HepG2 (cell line): Measurements from ENCODE around the gene KIAA1217. TPM values are rescaled to one million over a fixed set of nuclear protein-coding genes. Genes with fewer than 3 reads are reported as not detected.

Experiments
- ATAC-seq: fragments of 200-7000 bp; cut with Tn5 transposase; 3 replicates; pipeline ENCODE4 v1.9.1; 2020; ENCODE audit warnings: mild to moderate bottlenecking, moderate library complexity
- BruUV-seq: library from RNA; stranded (reverse); fragments of 400-500 nt; replicated peaks from 2 replicates; lab custom pipeline; 2021; lab: Mats Ljungman, UMichigan
- CTCF ChIA-PET: fragments of 300-600 bp; formaldehyde crosslinking; extraction: SDS; loops from one replicate; lab custom pipeline; 2021; ENCODE audit warnings: low total read pairs, inconsistent platforms, low intra/inter-chr PET ratio; lab: Yijun Ruan, JAX
- POLR2A ChIA-PET: fragments of 350-600 bp; sonication (Branson Sonifier 250); formaldehyde crosslinking; loops from one replicate; lab custom pipeline; 2020; ENCODE audit warnings: antibody characterized with exemption, inconsistent platforms; lab: Yijun Ruan, JAX
- DNase-seq: peaks from one replicate; pipeline ENCODE4 v3.0.0-alpha.2; 2015; ENCODE audit warnings: low spot score
- FAIRE-seq: peaks from 3 replicates; lab custom pipeline; 2011; peaks lifted over from hg19 to GRCh38; lab: Jason Lieb, UNC
- H2AFZ ChIP-seq: one replicate; pipeline ENCODE4 v1.6.1; 2011; ENCODE audit warnings: low read length, inconsistent platforms
- H3K27ac ChIP-seq: fragments of 300-600 bp; 3 replicates; pipeline ENCODE4 v1.8.0; 2011; ENCODE audit warnings: mixed run types, mild to moderate bottlenecking, mixed read lengths, low read length, inconsistent platforms; ENCODE audit not compliant: insufficient read depth; ENCODE audit errors: extremely low read length
- H3K27me3 ChIP-seq, 2 experiments: fragments of 200-600 bp in 1 of 2; 2 replicates in 1 of 2; 3 replicates in 1 of 2; pipeline versions ENCODE4 v1.6.0 to v1.8.0; 2011; ENCODE audit warnings: low read length in 2 of 2, mild to moderate bottlenecking in 2 of 2, moderate library complexity in 2 of 2, inconsistent platforms in 1 of 2; ENCODE audit not compliant: insufficient read depth in 2 of 2, control insufficient read depth in 1 of 2
- H3K36me3 ChIP-seq, 2 experiments: fragments of 200-600 bp in 1 of 2; replicated peaks in 1 of 2; 2 replicates in 1 of 2; 3 replicates in 1 of 2; pipeline versions ENCODE4 v1.5.1 to v1.8.0; 2011; ENCODE audit warnings: low read length in 2 of 2, inconsistent platforms in 1 of 2; ENCODE audit not compliant: insufficient read depth in 2 of 2, control insufficient read depth in 1 of 2
- H3K4me1 ChIP-seq: 2 replicates; pipeline ENCODE4 v1.5.1; 2012; ENCODE audit warnings: low read length, inconsistent platforms; ENCODE audit not compliant: insufficient read depth
- H3K4me2 ChIP-seq: 2 replicates; pipeline ENCODE4 v1.6.0; 2011; ENCODE audit warnings: low read depth, low read length, inconsistent platforms
- H3K4me3 ChIP-seq, 3 experiments: fragments of 200-600 bp in 1 of 3; sonication (generic), shearing (Covaris generic) in 1 of 3; replicated peaks in 1 of 3; 2 replicates each; pipeline ENCODE4 v1.5.1; 2011 to 2016; ENCODE audit warnings: low read length in 3 of 3, inconsistent platforms in 2 of 3, low read depth in 2 of 3, mild to moderate bottlenecking in 2 of 3, control low read depth in 1 of 3, mixed read lengths in 1 of 3; ENCODE audit not compliant: insufficient read depth in 1 of 3
- H3K79me2 ChIP-seq: one replicate; pipeline ENCODE4 v1.6.1; 2011; ENCODE audit warnings: low read length, inconsistent platforms; ENCODE audit not compliant: insufficient read depth
- H3K9ac ChIP-seq: 2 replicates; pipeline ENCODE4 v1.6.0; 2011; ENCODE audit warnings: mild to moderate bottlenecking, low read depth, low read length, inconsistent platforms; ENCODE audit not compliant: insufficient read depth
- H3K9me3 ChIP-seq: 2 replicates; pipeline ENCODE4 v1.5.1; 2012; ENCODE audit warnings: mild to moderate bottlenecking, low read length
- H4K20me1 ChIP-seq: 2 replicates; pipeline ENCODE4 v1.6.0; 2011; ENCODE audit warnings: inconsistent platforms, mild to moderate bottlenecking, low read length, moderate library complexity; ENCODE audit not compliant: insufficient read depth
- FOXK1 ChIP-seq: sonication (generic); formaldehyde crosslinking; IDR thresholded peaks from 2 replicates; pipeline ENCODE4 v1.4.0; 2020; ENCODE audit warnings: low read depth, missing genetic modification reagents, borderline replicate concordance
- GATAD2A ChIP-seq: IDR thresholded peaks from 2 replicates; pipeline ENCODE4 v1.6.1; 2016
- GZF1 ChIP-seq: sonication (generic); formaldehyde crosslinking; IDR thresholded peaks from 2 replicates; pipeline ENCODE4 v1.5.1; 2020; ENCODE audit warnings: mild to moderate bottlenecking, missing genetic modification reagents
- HES4 ChIP-seq: sonication (generic); formaldehyde crosslinking; IDR thresholded peaks from 2 replicates; pipeline ENCODE4 v1.9.0; 2021; ENCODE audit warnings: mild to moderate bottlenecking, missing genetic modification reagents, borderline replicate concordance
- IRF2 ChIP-seq: IDR thresholded peaks from 2 replicates; pipeline ENCODE4 v1.6.1; 2018; ENCODE audit warnings: missing genetic modification reagents, missing compliant biosample characterization
- SALL2 ChIP-seq: sonication (generic); formaldehyde crosslinking; IDR thresholded peaks from 2 replicates; pipeline ENCODE4 v1.8.1; 2023; ENCODE audit warnings: mild to moderate bottlenecking, missing genetic modification reagents, inconsistent platforms
- SUZ12 ChIP-seq: fragments of 150-350 bp; IDR thresholded peaks from 2 replicates; pipeline ENCODE4 v1.6.1; 2014; ENCODE audit warnings: low read depth, low read length
- TAF1 ChIP-seq: sonication (generic); formaldehyde crosslinking; IDR thresholded peaks from 2 replicates; pipeline ENCODE4 v1.4.0; 2020; ENCODE audit warnings: missing genetic modification reagents
- TBX2 ChIP-seq: sonication (generic); formaldehyde crosslinking; IDR thresholded peaks from 2 replicates; pipeline ENCODE4 v1.5.0; 2020; ENCODE audit warnings: missing genetic modification reagents, mild to moderate bottlenecking, borderline replicate concordance
- ZNF382 ChIP-seq: sonication (generic); formaldehyde crosslinking; IDR thresholded peaks from 2 replicates; pipeline ENCODE4 v1.5.0; 2020; ENCODE audit warnings: missing genetic modification reagents, mild to moderate bottlenecking, borderline replicate concordance
- ZNF546 ChIP-seq: sonication (generic); formaldehyde crosslinking; conservative IDR thresholded peaks from 2 replicates; pipeline ENCODE4 v1.8.1; 2023; ENCODE audit warnings: mild to moderate bottlenecking, missing genetic modification reagents
- ZNF563 ChIP-seq: sonication (generic); formaldehyde crosslinking; IDR thresholded peaks from 2 replicates; pipeline ENCODE4 v1.8.0; 2022; ENCODE audit warnings: mild to moderate bottlenecking, moderate library complexity, missing genetic modification reagents
- ZNF572 ChIP-seq: sonication (generic); formaldehyde crosslinking; IDR thresholded peaks from 2 replicates; pipeline ENCODE4 v1.5.1; 2020; ENCODE audit warnings: mild to moderate bottlenecking, missing genetic modification reagents
- ZNF678 ChIP-seq: sonication (generic); formaldehyde crosslinking; IDR thresholded peaks from 2 replicates; pipeline ENCODE4 v1.4.0; 2020; ENCODE audit warnings: mild to moderate bottlenecking, missing genetic modification reagents
- WGBS: methylation state at CpG from one replicate; pipeline ENCODE4 v1.1.6; 2017; ENCODE audit warnings: low lambda C conversion rate; 5-methylcytosine and 5-hydroxymethylcytosine counted together
- in situ Hi-C: cut with HindIII; loops from 2 replicates; pipeline ENCODE4 v1.10.0; 2017; ENCODE audit warnings: low pct_unique_long_range_greater_than_20kb; ENCODE audit not compliant: extremely low pct_ligation_motif_present
- intact Hi-C: fragments of 100-400 bp; cut with micrococcal nuclease; formaldehyde crosslinking; loops from one replicate; pipeline ENCODE4 v1.10.0; 2022; ENCODE audit not compliant: unreplicated experiment
- polyA plus RNA-seq, 8 experiments: library from polyadenylated mRNA; depleted of rRNA in 3 of 8; stranded (reverse) in 7 of 8; unstranded in 1 of 8; fragments of >200 nt; fragmentation: Illumina TruSeq in 4 of 8; extraction: Trizol in 4 of 8; gene quantifications; 2 replicates each; pipeline versions ENCODE4 v1.2.1 to v1.2.3, GENCODE V29; 2011 to 2016; ENCODE audit warnings: low read depth in 4 of 8, missing spikeins in 1 of 8, mixed read lengths in 1 of 8; ENCODE audit not compliant: insufficient read depth in 1 of 8
- total RNA-seq, 5 experiments: library from RNA; depleted of rRNA; stranded (reverse); fragments of >200 nt; fragmentation: Illumina TruSeq; extraction: Trizol; gene quantifications; 2 replicates each; pipeline ENCODE4 v1.2.3, GENCODE V29; 2016; ENCODE audit warnings: low read depth in 1 of 5
- TF ChIP-seq, protein P1 (sequence below): sonication (generic); formaldehyde crosslinking; IDR thresholded peaks from 2 replicates; pipeline ENCODE4 v1.9.0; 2021; ENCODE audit warnings: missing genetic modification reagents, mild to moderate bottlenecking, borderline replicate concordance
- TF ChIP-seq, protein P2 (sequence below): sonication (generic); formaldehyde crosslinking; IDR thresholded peaks from 2 replicates; pipeline ENCODE4 v1.5.1; 2020; ENCODE audit warnings: mild to moderate bottlenecking, missing genetic modification reagents, moderate library complexity
- TF ChIP-seq, protein P3 (sequence below): sonication (generic); formaldehyde crosslinking; IDR thresholded peaks from 2 replicates; pipeline ENCODE4 v1.5.1; 2020; ENCODE audit warnings: mild to moderate bottlenecking, missing genetic modification reagents
- TF ChIP-seq, protein P4 (sequence below): sonication (generic); formaldehyde crosslinking; IDR thresholded peaks from 2 replicates; pipeline ENCODE4 v1.5.0; 2020; ENCODE audit warnings: mild to moderate bottlenecking, missing genetic modification reagents, borderline replicate concordance

The KIAA1217 gene
- total and polyA plus RNA-seq, 2 of the 13 experiments (the other 11 are each of a cell fraction or from before 2014, with no cell fraction given) = 4.6 to 10.9 TPM

DNA sequence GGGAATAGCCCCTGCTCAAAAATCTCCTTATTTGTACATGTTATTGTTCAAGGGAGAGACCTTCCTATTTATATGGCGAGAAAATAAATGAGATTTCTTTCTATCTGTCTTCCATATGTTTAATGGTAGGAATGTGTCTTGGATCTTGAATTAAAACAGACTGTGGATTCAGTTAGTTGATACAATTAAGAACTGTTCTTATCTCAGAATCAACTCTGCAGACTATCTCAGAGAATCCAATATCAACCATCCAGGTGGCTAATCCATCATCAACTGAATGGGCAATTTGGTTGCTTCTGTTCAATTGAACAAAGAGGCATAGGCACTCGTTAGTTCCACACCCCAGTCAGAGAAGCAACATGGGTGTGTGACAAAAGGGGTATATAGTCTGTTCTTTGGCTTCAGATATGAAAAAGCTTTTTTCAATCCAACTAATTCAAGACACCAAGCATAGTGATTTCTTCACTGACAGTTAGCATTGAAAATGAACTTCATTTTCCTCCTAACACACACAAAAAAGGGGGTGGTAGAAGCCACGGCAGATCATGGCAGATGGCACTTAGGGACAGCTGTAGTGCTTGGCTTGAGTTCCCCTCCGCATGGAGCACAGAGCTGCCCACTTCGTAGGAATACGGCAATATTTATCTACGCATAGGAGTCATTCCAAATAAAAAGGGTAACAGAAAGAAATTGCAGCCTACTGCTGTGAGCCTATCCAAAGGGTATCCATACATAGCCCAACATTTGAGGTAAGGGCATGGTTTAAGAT, 135.9 kb downstream of the KIAA1217 start:
- 99% methylated on average over 7 of the region's 7 CpGs for WGBS
- Histone ChIP-seq H3K4me2 (no peak overlapping the region), H3K27me3 (no peaks in the 10 kb centered on the region; a peak in 1 of 5 replicates), H2AFZ (no peak overlapping the region), H3K27ac (no peak overlapping the region), H3K4me3 (no peak overlapping the region), H3K4me1 (no peaks in the 10 kb centered on the region), H3K36me3 (no peaks in the 10 kb centered on the region), H3K9me3 (no peaks in the 10 kb centered on the region), H4K20me1 (no peaks in the 10 kb centered on the region), H3K9ac (no peak overlapping the region), H3K79me2 (no peaks in the 10 kb centered on the region)
- POLR2A ChIA-PET = no interaction called here
- BruUV-seq = no TSS peak
- in situ Hi-C loops = no loop called here
- TF ChIP-seq TAF1 (CRISPR knock-in tag) (no peak), TBX2 (CRISPR knock-in tag) (no peak), ZNF572 (CRISPR knock-in tag) (no peak), GZF1 (no peak), SALL2 (CRISPR knock-in tag) (no peak), ZNF546 (no peak), IRF2 (CRISPR knock-in tag) (no peak), GATAD2A (CRISPR knock-in tag) (no peak), SUZ12 (no peak), ZNF678 (CRISPR knock-in tag) (no peak), ZNF563 (no peak), ZNF382 (CRISPR knock-in tag) (no peak), FOXK1 (CRISPR knock-in tag) (no peak), HES4 (CRISPR knock-in tag) (no peak)
- TF ChIP-seq, protein P1, sequence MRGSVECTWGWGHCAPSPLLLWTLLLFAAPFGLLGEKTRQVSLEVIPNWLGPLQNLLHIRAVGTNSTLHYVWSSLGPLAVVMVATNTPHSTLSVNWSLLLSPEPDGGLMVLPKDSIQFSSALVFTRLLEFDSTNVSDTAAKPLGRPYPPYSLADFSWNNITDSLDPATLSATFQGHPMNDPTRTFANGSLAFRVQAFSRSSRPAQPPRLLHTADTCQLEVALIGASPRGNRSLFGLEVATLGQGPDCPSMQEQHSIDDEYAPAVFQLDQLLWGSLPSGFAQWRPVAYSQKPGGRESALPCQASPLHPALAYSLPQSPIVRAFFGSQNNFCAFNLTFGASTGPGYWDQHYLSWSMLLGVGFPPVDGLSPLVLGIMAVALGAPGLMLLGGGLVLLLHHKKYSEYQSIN (CRISPR knock-in tag) = no peak
- TF ChIP-seq, protein P2, sequence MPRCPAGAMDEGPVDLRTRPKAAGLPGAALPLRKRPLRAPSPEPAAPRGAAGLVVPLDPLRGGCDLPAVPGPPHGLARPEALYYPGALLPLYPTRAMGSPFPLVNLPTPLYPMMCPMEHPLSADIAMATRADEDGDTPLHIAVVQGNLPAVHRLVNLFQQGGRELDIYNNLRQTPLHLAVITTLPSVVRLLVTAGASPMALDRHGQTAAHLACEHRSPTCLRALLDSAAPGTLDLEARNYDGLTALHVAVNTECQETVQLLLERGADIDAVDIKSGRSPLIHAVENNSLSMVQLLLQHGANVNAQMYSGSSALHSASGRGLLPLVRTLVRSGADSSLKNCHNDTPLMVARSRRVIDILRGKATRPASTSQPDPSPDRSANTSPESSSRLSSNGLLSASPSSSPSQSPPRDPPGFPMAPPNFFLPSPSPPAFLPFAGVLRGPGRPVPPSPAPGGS (CRISPR knock-in tag) = no peak
- TF ChIP-seq, protein P3, sequence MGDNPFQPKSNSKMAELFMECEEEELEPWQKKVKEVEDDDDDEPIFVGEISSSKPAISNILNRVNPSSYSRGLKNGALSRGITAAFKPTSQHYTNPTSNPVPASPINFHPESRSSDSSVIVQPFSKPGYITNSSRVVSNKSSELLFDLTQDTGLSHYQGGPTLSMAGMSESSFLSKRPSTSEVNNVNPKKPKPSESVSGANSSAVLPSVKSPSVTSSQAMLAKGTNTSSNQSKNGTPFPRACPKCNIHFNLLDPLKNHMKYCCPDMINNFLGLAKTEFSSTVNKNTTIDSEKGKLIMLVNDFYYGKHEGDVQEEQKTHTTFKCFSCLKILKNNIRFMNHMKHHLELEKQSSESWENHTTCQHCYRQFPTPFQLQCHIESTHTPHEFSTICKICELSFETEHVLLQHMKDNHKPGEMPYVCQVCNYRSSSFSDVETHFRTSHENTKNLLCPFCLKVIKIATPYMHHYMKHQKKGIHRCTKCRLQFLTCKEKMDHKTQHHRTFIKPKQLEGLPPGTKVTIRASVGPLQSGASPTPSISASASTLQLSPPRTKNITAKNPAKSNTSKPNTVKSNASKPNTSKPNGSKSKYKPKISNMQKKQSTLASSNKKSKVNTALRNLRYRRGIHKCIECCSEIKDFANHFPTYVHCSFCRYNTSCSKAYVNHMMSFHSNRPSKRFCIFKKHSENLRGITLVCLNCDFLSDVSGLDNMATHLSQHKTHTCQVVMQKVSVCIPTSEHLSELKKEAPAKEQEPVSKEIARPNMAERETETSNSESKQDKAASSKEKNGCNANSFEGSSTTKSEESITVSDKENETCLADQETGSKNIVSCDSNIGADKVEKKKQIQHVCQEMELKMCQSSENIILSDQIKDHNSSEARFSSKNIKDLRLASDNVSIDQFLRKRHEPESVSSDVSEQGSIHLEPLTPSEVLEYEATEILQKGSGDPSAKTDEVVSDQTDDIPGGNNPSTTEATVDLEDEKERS = no peak
- TF ChIP-seq, protein P4, sequence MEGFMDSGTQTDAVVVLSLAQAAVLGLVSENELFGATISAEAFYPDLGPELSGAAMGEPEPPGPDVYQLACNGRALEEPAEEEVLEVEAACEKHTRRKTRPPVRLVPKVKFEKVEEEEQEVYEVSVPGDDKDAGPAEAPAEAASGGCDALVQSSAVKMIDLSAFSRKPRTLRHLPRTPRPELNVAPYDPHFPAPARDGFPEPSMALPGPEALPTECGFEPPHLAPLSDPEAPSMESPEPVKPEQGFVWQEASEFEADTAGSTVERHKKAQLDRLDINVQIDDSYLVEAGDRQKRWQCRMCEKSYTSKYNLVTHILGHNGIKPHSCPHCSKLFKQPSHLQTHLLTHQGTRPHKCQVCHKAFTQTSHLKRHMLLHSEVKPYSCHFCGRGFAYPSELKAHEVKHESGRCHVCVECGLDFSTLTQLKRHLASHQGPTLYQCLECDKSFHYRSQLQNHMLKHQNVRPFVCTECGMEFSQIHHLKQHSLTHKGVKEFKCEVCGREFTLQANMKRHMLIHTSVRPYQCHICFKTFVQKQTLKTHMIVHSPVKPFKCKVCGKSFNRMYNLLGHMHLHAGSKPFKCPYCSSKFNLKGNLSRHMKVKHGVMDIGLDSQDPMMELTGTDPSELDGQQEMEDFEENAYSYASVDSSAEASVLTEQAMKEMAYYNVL = no peak
- no peak for FAIRE-seq
- no peak for DNase-seq
- intact Hi-C loops = no loop called here
- CTCF ChIA-PET = no interaction called here
- ATAC-seq = no peak
